Measurements from ENCODE around the gene MED12L.

Gene MED12L

DNA sequence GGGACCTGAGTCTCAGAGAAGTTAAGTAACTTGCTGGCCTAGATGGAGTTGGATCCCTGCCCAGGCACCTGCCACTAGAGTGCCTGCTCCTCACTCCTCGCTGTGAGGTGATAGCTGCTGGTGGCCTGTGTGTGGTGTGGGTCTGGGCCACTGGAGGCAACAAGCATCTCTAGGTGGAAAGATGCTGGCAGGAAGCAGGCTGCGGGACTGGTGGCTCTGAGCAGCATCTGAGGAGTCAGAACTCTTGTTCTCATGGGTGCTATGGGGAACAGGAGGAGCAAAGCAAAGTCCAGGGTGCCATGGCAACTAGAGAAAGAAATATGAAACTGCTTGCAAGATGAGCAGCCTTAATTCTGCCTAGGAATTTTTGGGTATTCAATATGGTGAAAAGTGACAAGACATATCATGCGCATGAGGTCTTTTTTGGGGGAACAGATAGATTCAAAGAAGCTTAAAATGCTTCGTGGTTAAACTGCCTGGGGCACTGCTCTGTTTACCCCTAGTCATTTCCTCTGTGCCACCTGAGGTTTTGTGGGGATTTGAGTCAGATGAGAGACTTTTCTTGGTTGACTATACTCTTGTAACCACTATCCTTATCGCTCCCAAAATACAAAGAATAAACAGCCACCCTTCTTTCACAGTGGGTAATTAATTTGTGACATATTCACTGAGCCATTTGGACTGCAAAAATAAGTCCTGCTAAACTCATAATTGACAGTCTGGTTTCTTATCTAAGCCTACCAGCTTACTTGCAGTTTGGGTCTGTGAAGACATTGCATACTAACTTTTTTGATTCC, 50.3 kb downstream of the MED12L start:
- peak in 1 of 2 donors; percentile 26 for DNase-seq

DNA sequence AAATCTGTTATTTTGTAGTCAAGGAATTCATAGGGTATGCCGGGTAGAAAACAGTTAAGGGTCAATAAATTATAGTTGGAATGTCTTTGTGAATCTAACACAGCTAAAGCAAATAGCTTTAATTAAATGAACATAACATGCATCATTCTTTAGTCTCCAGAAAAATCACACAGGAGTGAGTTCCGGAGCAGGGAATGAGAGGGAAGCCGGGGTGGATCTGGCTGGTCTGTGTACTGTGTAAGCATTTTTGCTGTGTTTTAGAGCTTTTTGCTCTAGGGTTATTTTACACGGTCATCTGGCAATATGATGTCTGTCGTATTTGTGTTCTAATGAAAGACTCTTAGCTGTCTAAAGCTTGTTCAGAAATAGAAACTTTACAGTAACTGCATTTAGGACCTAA, 57.5 kb downstream of the MED12L start:
- DNase-seq: no peak

DNA sequence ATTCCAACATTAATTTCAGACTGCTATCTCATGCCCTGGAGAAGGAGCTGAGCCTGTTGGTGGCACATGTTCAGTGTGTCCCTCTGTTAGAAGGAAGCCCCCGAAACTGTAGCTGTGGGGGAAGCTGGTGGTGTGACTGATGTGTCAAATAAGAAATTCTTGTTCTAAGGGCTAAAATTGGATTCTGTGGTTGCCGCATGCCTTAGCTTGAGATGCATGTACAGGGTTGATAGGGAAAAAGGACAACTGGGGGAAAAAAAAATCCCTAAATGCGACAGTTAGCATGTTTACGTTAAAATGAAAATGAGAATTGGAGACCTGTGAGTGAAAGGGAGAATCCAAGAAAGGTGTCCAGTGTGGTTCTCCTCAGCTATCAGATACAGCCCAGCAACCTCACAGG, 58.6 kb downstream of the MED12L start:
- no peak for DNase-seq

GRCh38 chr3:151144760-151145159, 59.3 kb downstream of the MED12L start:
- no peak for DNase-seq

DNA sequence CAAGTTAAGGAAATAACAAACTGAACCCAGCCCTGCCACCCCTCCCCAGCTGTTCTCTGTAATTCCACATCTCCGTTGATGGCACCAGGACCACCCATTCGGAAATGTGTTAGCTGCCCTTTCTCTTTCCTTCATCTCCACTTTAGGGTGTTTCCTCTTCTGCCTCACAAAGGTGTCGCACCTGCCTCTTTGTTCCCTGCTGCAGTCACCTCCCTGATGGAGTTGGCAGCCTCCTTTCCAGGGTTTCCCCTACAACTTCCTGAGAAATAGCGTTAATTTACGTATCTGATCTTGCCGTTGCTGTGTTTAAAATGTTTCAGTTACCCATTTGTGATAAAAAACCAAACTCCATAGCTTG, 60.2 kb downstream of the MED12L start:
- no peak for DNase-seq

DNA sequence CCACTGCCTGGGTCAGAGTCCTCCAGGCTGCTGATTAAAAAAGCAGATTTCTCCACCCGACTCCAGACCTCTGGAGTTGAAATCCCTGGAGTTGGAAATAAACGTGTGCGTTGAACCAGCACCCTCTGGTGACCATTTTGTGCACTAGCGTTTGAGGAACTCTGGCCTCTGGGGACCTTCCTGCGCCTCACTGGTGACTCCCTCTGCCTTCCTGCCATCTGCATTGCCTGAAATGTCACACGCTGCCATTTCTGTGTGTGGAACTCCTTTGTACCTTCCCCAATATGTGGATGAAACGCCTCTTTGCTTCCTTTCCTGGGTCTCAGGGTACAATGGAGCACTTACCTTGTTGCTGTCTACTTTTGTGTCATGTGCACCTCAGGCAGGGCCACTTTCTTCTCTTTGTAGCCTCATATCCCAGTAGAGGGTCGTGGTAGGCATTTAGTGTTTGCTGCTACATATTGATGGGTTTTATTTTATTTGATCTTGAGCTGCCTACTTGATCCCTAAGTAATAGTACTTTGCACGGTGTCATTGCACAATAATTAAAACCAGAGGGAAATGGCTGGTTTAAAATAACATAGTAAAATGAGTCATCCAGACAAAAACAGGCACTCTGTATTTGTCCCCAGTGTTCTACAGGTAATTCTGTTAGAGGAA, 60.7 kb downstream of the MED12L start:
- peak; percentile 60 to 63 for DNase-seq

- no peak for DNase-seq
Observed at GRCh38 chr3:151146731-151147091, 61.2 kb downstream of the MED12L start.

GRCh38 chr3:151147299-151147698, 61.8 kb downstream of the MED12L start:
- no peak for DNase-seq

DNA sequence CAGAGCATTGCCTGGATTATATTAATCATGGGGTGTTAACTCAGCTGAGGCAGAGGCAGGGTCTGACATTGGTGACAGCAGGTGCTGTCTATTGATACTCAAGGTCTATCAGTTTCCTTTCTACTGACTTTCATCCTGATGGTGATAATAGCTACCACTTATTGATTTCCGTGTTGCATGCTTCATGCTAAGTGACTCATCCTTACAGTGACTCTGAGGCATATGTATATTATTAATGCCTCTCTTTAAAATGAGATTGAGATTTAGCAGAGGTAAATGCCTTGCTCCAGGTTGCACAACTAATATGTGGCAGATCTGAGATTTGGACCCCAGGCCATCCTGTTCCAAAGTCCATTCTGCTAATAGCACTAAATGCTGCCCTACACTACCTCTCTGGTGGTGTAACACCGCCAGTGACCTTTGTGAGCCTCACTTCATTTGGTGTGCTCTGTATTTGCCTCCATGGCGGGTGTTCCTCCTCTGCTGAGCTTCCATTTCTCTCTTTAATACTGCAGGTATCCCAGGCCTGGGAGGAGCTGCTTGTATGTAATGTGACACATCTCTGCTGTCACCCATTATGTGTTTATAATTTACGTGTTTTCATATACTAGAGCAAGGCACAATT, 67.1 kb downstream of the MED12L start:
- no peak for DNase-seq

DNA sequence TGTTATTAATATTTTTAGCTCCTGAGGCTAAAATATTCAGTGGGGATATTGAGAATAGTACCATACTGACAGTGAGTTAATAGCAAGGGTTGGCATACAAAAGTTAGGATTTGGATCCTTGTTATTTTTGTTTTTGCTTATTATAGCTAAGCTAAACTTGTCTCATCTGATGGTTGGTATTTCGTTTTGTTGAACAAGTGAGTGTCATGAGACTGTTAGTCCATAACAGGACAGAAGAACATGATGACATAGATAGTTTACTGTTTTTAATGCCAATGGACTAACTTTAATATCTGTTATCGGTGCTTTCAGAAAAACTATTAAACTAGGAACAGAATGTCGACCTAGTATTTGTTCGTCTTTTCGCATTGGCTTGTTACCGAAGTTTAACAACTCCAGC, 69.1 kb downstream of the MED12L start:
- no peak for DNase-seq

DNA sequence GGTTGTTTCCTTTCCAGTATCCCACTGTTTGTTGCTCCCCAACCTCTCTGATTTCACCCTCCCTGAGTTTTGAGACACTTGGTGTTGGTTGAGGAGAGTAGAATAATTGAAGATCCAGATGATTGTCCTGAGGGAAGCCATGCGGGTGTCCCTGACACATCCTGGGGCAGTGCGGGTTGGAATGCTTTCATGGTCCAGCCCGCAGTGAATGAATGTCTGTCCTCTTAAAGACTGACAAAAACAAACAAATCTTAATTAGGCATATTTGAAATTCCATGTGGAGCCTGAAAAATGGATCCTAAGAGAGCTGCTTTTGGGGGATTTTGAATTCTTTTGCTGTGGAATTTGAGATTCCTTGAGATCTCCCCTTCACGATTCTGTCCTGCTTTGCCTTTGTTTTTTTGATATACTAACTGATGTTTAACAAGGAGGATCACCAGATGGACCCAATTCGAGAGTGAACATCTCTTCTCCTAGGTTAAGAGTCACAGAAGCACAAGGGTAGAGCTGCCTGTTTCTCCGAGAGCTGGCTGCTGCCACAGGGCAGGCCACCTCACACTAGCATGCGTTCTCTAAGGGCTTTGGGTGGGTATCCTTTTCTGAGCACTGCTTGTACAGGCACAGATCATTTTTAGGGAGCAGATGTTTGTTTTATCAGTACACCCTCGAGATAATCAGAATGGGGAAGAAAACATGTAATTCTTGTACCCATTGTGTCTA, 70.1 kb downstream of the MED12L start:
- no peak for DNase-seq

- DNase-seq: peak; percentile 25 to 69
Observed at GRCh38 chr3:151156618-151157216, 71.3 kb downstream of the MED12L start.

DNA sequence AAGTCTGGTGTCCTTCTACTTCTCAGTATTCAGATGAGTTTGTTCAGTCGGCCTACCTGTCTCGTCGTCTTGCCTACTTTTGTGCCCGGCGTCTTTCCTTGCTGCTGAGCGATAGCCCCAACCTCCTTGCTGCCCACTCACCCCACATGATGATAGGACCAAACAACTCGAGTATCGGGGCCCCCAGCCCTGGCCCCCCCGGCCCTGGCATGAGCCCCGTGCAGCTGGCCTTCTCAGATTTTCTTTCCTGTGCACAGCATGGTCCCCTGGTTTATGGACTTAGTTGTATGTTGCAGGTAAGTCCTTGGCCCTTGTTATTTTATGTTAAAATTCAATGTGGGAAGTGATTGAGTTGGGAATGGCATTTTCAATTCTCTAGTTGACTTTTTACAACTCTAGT, 74.3 kb downstream of the MED12L start:
- no peak for DNase-seq

DNA sequence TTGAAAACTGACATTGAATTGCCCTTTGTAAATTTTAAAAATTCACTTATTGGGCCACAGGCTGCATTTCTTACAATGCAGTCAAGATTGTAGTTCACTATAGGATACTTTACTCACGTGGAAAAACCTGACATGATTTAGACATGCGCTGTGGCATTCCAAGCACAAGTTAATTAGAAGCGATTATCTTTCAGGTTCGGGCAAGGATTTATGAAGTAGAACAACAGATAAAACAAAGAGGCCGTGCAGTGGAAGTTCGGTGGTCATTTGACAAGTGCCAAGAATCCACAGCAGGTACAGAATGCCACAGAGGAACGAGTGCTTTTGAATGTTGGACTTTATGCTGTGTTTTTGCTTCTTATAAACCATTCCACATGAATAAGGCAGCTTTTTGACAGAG, 79.8 kb downstream of the MED12L start:
- DNase-seq: no peak

DNA sequence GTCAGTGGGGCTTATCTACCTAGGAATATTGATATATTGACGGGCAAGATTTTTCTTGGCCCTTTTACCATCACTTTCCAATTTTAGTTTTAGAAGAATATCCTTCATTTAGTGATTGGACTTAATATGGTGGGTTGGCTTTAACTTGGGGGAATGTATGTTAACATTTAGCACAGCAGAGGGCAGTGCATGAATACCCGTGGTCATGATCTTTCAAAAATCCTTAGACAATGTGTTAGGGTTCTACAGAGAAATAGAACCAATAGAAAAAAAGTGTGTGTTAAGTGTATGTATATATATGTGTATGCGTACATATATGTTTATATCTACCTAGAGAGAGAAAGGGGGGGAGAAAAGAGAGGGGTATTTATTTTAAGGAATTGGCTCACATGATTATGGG, 80.7 kb downstream of the MED12L start:
- DNase-seq: no peak

DNA sequence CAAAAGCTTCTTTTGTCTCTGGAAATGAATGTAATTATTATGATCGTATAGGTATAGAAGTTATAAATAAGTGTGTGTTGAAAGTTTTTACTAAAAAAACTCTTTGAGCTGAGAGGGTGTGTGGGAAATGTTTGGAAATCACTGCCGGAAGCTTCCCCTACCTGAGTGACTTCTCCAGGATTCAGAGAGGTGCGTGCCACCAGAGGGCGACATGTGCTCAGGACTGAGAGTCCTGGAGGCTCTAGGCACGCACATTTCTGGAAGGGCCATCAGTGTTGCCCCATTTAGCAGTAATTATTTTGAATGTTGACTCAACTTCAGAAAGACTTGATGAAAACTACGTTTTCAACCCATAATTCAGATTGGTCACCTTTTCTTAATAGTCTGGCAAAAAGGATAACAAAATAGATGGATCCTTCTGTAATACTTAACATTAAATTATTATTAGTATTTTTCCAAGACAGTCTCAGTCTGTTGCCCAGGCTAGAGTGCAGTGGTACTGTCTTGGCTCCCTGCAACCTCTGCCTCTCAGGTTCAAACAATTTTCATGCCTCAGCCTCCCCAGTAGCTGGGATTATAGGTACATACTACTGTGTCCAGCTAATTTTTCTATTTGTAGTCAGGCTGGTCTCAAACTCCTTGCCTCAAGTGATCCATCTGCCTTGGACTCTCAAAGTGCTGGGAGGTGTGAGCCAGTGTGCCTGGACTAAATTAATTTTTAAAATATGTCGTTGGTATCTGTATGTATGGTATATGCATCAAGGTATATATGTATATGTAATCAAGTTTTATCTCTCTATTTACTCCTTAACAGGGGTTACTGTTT, 83.0 kb downstream of the MED12L start:
- DNase-seq: peak; percentile 75 to 81

- DNase-seq: peak in 1 of 2 donors; percentile 40
Observed at GRCh38 chr3:151169262-151169947, 83.9 kb downstream of the MED12L start.

DNA sequence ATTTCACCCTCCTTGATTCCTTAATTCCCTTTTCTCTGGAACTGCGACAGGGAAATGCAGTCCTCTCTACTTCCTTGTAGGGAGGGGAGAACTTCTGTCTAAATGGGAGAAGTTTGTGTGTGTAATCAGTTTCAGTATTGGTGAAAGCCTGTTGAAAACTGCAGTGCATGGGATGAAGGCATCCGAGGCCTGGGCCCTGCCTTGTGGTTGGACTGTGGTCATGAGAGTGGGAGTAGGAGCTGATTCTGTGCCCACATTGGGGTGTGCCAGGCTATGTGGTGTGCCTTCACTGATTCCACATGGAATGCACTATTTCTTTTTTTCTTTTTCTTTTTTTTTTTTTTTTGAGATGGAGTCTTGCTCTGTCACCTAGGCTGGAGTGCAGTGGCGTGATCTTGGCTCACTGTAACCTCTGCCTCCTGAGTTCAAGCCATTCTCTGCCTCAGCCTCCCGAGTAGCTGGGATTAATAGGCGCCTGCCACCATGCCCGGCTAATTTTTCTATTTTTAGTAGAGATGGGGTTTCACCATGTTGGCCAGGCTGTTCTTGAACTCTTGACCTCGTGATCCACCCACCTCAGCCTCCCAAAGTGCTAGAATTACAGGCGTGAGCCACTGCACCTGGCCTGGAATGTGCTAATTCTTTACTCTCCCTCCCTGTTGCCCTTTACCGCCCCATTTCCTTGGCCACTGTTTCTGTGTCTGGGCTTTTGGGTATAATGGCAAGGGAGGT, 84.7 kb downstream of the MED12L start:
- DNase-seq: peak; percentile 34 to 45

DNA sequence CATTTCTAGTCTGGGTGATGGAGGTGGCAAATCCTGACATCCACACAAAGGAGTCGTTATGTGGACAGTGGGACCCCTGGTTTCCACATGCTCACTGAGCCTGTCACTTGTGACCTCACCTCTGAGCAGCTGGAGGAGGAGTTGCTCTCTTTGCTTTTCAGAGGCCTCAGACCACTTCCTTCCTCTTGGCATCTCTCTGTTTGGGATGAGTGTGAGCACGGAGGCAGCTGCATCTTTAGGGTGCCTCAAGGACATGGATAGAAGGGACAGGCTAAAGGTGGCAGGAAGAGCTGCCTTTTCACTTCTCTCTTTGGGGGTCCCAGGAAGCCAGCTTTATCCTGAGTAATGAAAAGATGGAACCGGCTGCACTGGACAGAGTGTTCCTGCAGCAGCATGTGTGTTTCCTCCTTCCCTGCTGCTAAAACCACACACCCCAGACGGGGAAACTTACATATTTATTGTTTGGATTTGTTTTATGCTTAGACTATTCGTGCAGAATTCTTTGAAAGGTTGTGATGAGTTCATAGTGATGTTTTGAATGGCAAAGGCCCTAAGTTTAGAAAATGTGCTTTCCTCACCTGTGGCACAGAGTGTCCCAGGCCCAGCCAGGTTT, 85.8 kb downstream of the MED12L start:
- peak; percentile 11 to 49 for DNase-seq

GRCh38 chr3:151174351-151174750, 88.9 kb downstream of the MED12L start:
- DNase-seq: no peak

Measured in CD4-positive, alpha-beta T cell treated with Interferon alpha-2 for 1 hour (primary cell).